K562 (cell line): Measurements from ENCODE around the gene PUDP. TPM values are rescaled to one million over a fixed set of nuclear protein-coding genes. Genes with fewer than 3 reads are reported as not detected.
A peak's percentile ranks its signal among the peaks of the same experiment; 100 is the strongest.

Source experiments
- CEBPG ChIP-seq, 3 experiments: fragments of 200-800 bp in 1 of 3; sonication (Bioruptor generic) in 1 of 3; sonication (generic) in 1 of 3; formaldehyde crosslinking in 1 of 3; IDR thresholded peaks in 2 of 3; conservative IDR thresholded peaks in 1 of 3; 2 replicates each; pipeline versions ENCODE4 v1.6.1 to v1.8.0; 2016 to 2022; ENCODE audit warnings: missing compliant biosample characterization in 2 of 3, missing genetic modification characterization in 2 of 3, mild to moderate bottlenecking in 1 of 3, missing genetic modification reagents in 1 of 3
- E2F8 ChIP-seq: fragments of 450-650 bp; IDR thresholded peaks from 2 replicates; pipeline ENCODE4 v1.7.1; 2018; ENCODE audit warnings: mild to moderate bottlenecking, low read depth; ENCODE audit not compliant: partially characterized antibody
- E4F1 ChIP-seq: fragments of 250-450 bp; sonication (Bioruptor Pico); IDR thresholded peaks from 2 replicates; pipeline ENCODE4 v1.5.0; 2021; ENCODE audit warnings: mild to moderate bottlenecking, borderline replicate concordance
- ETS1 ChIP-seq: conservative IDR thresholded peaks from 2 replicates; pipeline ENCODE4 v1.6.1; 2011; ENCODE audit warnings: low read depth, mild to moderate bottlenecking, low read length; ENCODE audit not compliant: control insufficient read depth
- GABPB1 ChIP-seq: sonication (generic); formaldehyde crosslinking; IDR thresholded peaks from 2 replicates; pipeline ENCODE4 v1.8.0; 2022; ENCODE audit warnings: mild to moderate bottlenecking, missing genetic modification reagents
- HNRNPUL1 ChIP-seq: fragments of 200-400 bp; formaldehyde crosslinking; IDR thresholded peaks from 2 replicates; pipeline ENCODE4 v1.6.1; 2017; ENCODE audit warnings: low read length
- MLLT1 ChIP-seq, 2 experiments: fragments of 450-650 bp; IDR thresholded peaks; 2 replicates each; pipeline ENCODE4 v1.6.1; 2016
- RBM17 ChIP-seq: fragments of 200-400 bp; formaldehyde crosslinking; IDR thresholded peaks from 2 replicates; pipeline ENCODE4 v1.6.1; 2017; ENCODE audit warnings: low read depth, mild to moderate bottlenecking, low read length, borderline replicate concordance
- SMAD2 ChIP-seq: fragments of 150-350 bp; IDR thresholded peaks from 2 replicates; pipeline ENCODE4 v1.6.1; 2014; ENCODE audit warnings: low read depth, mild to moderate bottlenecking, low read length
- SMARCA5 ChIP-seq: fragments of 450-650 bp; IDR thresholded peaks from 2 replicates; pipeline ENCODE4 v1.6.1; 2016
- SREBF1 ChIP-seq: fragments of 150-350 bp; IDR thresholded peaks from 2 replicates; pipeline ENCODE4 v1.6.1; 2014; ENCODE audit warnings: antibody characterized with exemption, low read depth, low read length, borderline replicate concordance
- TAF15 ChIP-seq: fragments of 200-400 bp; formaldehyde crosslinking; IDR thresholded peaks from 2 replicates; pipeline ENCODE4 v1.6.1; 2017; ENCODE audit warnings: mild to moderate bottlenecking, low read depth, low read length, moderate library complexity
- ZBTB1 ChIP-seq: sonication (generic); formaldehyde crosslinking; IDR thresholded peaks from 2 replicates; pipeline ENCODE4 v1.8.1; 2023; ENCODE audit warnings: missing genetic modification reagents, low read depth, mild to moderate bottlenecking, borderline replicate concordance
- ZNF24 ChIP-seq: fragments of 450-650 bp; IDR thresholded peaks from 2 replicates; pipeline ENCODE4 v1.6.1; 2016
- ZNF431 ChIP-seq: sonication (generic); formaldehyde crosslinking; IDR thresholded peaks from 2 replicates; pipeline ENCODE4 v1.8.0; 2022; ENCODE audit warnings: mild to moderate bottlenecking, missing genetic modification reagents
- polyA plus RNA-seq, 8 experiments: library from polyadenylated mRNA; depleted of rRNA in 4 of 8; stranded (reverse) in 5 of 8; unstranded in 3 of 8; fragments of >200 nt; fragmentation: Nextera tagmentation in 2 of 8; fragmentation: Illumina TruSeq in 1 of 8; extraction: Ambion mirVana in 2 of 8; extraction: Trizol in 1 of 8; gene quantifications; 2 replicates each; pipeline versions ENCODE4 v1.2.1 to v1.2.3, GENCODE V29; 2011 to 2014; ENCODE audit warnings: inconsistent platforms in 1 of 8, missing spikeins in 1 of 8
- total RNA-seq, 7 experiments: library from RNA; depleted of rRNA in 6 of 7; stranded (reverse); fragments of >200 nt in 6 of 7; fragmentation: Illumina TruSeq in 2 of 7; extraction: Trizol in 2 of 7; gene quantifications; 2 replicates each; pipeline versions ENCODE4 v1.2.1 to v1.2.3, GENCODE V29; 2011 to 2021; ENCODE audit warnings: low replicate concordance in 1 of 7
- TF ChIP-seq, protein P1 (sequence below): fragments of 250-450 bp; sonication (Bioruptor Pico); IDR thresholded peaks from 2 replicates; pipeline ENCODE4 v1.8.0; 2022; ENCODE audit warnings: inconsistent platforms, mild to moderate bottlenecking, moderate library complexity, borderline replicate concordance

PUDP gene
- total and polyA plus RNA-seq, 9 of the 15 experiments (the other 6 are each of a cell fraction or from before 2014, with no cell fraction given): 13.6 to 63.0 (median 29.2) TPM

- TF ChIP-seq SMAD2 (no peak), CEBPG (CRISPR knock-in tag; IDR thresholded peaks at IDR 0.05) (no peak), CEBPG (tag; conservative IDR thresholded peaks at IDR 0.05 in 1 of 2, IDR thresholded peaks at IDR 0.05 in 1 of 2) (no peak), E2F8 (no peak), ZBTB1 (CRISPR knock-in tag) (no peak; the same call in 1 of the 2 replicates), E4F1 (no peak), ZNF24 (no peak), GABPB1 (CRISPR knock-in tag) (peak; percentile 19; the same call in 1 of the 2 replicates), RBM17 (no peak), HNRNPUL1 (no peak), TAF15 (no peak), SREBF1 (no peak), MLLT1 (IDR thresholded peaks at IDR 0.05) (no peak), ETS1 (no peak), SMARCA5 (no peak), ZNF431 (CRISPR knock-in tag) (no peak)
- TF ChIP-seq, protein P1, sequence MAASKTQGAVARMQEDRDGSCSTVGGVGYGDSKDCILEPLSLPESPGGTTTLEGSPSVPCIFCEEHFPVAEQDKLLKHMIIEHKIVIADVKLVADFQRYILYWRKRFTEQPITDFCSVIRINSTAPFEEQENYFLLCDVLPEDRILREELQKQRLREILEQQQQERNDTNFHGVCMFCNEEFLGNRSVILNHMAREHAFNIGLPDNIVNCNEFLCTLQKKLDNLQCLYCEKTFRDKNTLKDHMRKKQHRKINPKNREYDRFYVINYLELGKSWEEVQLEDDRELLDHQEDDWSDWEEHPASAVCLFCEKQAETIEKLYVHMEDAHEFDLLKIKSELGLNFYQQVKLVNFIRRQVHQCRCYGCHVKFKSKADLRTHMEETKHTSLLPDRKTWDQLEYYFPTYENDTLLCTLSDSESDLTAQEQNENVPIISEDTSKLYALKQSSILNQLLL: no peak
Measured at GRCh38 chrX:7147413-7147977, 458 bp downstream of the PUDP start, which contains the start of gene STS (continued).
